ENCODE data around the gene TPBGL.

DNA sequence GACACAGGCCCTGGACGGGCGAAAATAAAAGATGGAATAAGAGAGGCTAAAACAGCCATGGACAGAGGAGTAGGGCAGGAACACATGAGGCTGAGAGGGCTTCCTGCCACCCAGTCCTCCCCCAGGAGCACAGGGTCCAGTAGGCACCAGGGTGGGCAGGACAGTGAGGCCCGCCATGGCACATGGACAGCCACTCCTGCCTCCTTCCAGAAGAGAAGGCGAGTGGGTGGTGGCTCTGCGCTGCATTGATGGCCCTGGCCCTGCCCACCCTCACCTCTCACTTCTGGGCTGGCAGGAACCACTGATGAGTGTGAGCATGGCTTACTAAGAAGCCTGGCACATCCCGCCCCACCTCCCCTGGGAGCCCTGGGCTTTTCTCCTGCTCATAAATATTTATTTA is 51.2 kb downstream of the TPBGL start:
- TF ChIP-seq, protein P1, sequence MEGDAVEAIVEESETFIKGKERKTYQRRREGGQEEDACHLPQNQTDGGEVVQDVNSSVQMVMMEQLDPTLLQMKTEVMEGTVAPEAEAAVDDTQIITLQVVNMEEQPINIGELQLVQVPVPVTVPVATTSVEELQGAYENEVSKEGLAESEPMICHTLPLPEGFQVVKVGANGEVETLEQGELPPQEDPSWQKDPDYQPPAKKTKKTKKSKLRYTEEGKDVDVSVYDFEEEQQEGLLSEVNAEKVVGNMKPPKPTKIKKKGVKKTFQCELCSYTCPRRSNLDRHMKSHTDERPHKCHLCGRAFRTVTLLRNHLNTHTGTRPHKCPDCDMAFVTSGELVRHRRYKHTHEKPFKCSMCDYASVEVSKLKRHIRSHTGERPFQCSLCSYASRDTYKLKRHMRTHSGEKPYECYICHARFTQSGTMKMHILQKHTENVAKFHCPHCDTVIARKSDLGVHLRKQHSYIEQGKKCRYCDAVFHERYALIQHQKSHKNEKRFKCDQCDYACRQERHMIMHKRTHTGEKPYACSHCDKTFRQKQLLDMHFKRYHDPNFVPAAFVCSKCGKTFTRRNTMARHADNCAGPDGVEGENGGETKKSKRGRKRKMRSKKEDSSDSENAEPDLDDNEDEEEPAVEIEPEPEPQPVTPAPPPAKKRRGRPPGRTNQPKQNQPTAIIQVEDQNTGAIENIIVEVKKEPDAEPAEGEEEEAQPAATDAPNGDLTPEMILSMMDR (IDR thresholded peaks at IDR 0.05; ENCODE audit: borderline replicate concordance, extremely low read depth, low read length, poor library complexity, severe bottlenecking): no peak
- no peak for TF ChIP-seq EZH2 (IDR thresholded peaks at IDR 0.05; ENCODE audit: borderline replicate concordance, low read depth, low read length, severe bottlenecking)

Data from DND-41 (cell line).